ENCODE data around the gene MT1G.
"Not testable (repeated sequence)": the region's sequence is repeated elsewhere in the genome, so short reads cannot be mapped to it uniquely, and the experiment has no call there.

MT1G gene

DNA sequence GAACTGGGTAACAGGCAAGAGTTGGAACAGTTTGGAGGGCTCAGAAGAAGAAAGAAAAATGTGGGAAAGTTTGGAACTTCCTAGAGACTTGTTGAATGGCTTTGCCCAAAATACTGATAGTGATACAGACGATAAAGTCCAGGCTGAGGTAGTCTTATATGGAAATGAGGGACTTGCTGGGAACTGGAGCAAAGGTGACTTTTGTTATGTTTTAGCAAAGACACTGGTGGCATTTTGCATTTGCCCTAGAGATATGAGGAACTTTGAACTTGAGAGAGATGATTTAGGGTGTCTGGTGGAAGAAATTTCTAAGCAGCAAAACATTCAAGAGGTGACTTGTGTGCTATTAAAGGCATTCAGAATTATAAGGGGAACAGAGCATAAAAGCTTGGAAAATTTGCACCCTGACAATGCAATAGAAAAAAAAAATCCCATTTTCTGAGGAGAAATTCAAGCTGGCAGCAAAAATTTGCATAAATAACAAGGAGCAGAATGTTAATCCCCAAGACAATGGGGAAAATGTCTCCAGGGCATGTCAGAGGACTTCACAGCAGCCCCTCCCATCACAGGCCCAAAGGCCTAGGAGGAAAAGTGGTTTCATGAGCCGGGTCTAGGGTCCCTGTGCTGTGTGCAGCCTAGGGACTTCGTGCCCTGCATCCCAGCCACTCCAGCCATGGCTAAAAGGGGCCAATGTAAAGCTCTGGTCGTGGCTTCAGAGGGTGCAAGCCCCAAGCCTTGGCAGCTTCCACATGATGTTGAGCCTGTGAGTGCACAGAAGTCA lies 46.0 kb downstream of the MT1G start:
- in situ Hi-C loops (cut with MboI; ENCODE audit: low sequenced_read_pairs): not testable (repeated sequence)

DNA sequence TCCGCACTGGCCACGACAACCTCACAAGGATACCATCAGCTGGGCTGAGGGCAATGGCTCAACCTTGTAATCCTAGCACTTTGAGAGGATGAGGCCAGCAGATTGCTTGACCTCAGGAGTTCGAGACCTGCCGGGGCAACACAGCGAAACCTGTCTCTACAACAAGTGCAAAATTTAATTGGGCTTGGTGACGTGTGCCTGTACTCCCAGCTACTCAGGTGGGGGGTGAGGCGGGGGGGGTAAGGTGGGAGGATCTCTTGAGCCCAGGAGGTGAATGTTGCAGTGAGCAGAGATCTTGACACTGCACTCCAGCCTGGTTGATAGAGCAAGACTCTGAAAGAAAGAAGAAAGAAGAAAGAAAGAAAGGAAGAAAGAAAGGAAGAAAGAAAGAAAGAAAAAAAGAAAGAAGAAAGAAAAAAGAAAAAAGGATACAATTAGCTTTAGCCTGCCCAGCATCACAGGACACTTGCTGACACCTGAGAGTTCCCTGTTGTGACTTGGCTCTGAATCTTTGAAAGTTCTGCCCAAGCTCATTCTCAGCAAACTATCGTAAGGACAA lies 47.4 kb downstream of the MT1G start:
- in situ Hi-C loops (cut with MboI; ENCODE audit: low sequenced_read_pairs): no loop called here

- in situ Hi-C loops (cut with MboI; ENCODE audit: low sequenced_read_pairs): no loop called here
Measured at GRCh38 chr16:56618138-56618537, 49.7 kb downstream of the MT1G start.

DNA sequence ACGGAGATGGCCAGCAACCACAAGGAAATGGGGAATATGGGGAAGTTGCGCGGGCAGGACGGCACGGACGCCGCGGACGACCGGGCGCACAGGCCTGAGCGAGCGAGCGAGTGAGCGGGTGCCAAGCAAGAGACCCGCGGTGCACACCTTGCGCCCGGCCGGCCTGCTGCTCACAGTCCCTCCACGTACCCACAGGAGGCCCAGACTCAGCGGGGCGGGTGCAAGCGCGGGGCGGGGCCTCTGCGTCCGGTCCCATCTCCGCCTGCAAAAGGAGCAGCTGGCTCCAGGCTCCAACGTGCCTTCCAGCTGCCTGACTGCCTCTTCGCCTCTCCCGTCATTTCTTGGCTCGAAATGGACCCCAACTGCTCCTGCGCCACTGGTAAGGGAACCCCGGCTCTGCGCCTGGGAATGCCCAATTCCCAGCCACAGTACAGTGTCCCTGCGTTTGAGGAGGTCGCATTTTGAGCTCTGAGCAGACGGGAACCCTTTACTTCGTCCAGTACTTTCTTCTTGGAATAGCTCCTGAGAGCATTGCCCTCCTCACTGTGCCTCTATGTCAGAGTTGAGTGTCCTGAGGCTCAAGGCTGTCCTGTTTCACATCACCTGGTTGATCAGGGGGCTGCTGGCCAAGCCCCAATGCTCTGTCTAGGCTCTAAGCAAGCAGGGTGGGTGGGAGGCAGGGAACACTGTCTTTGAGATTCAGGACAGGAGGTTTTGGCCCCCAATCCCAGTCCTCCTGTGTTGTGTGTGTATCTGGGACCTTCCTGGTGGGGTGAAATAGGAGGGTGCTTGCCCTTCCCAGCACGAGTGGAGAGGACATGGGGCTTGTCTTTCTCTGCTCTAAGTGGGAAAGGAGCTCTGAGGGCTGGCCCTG lies 50.4 kb downstream of the MT1G start:
- in situ Hi-C loops (cut with MboI; ENCODE audit: low sequenced_read_pairs): no loop called here
